Fibroblast of lung (primary cell): ENCODE data around the gene ITGB3.

Source experiments
- CTCF ChIP-seq, 2 donors: IDR thresholded peaks in 1 of 2; conservative IDR thresholded peaks in 1 of 2; 1 replicate in 1 of 2; 2 replicates in 1 of 2; pipeline ENCODE4 v1.5.1; 2011 to 2012; ENCODE audit warnings: low read length in 2 of 2, control low read depth in 1 of 2, inconsistent platforms in 1 of 2, low read depth in 1 of 2, mild to moderate bottlenecking in 1 of 2
- EZH2 ChIP-seq: IDR thresholded peaks from 2 replicates; pipeline ENCODE4 v1.5.1; 2012; ENCODE audit warnings: low read length, control low read depth, mild to moderate bottlenecking; ENCODE audit errors: missing control alignments

- TF ChIP-seq EZH2 (no peak), CTCF (conservative IDR thresholded peaks at IDR 0.05 in 1 of 2, IDR thresholded peaks at IDR 0.05 in 1 of 2; ENCODE audit: low read depth in 1 of 2, low read length in 2 of 2) (no peak)
These were observed 22.8 kb upstream of the ITGB3 start for GRCh38 chr17:47230864-47231263.
